ENCODE data around the gene SRRM1.

The SRRM1 gene, protein sequence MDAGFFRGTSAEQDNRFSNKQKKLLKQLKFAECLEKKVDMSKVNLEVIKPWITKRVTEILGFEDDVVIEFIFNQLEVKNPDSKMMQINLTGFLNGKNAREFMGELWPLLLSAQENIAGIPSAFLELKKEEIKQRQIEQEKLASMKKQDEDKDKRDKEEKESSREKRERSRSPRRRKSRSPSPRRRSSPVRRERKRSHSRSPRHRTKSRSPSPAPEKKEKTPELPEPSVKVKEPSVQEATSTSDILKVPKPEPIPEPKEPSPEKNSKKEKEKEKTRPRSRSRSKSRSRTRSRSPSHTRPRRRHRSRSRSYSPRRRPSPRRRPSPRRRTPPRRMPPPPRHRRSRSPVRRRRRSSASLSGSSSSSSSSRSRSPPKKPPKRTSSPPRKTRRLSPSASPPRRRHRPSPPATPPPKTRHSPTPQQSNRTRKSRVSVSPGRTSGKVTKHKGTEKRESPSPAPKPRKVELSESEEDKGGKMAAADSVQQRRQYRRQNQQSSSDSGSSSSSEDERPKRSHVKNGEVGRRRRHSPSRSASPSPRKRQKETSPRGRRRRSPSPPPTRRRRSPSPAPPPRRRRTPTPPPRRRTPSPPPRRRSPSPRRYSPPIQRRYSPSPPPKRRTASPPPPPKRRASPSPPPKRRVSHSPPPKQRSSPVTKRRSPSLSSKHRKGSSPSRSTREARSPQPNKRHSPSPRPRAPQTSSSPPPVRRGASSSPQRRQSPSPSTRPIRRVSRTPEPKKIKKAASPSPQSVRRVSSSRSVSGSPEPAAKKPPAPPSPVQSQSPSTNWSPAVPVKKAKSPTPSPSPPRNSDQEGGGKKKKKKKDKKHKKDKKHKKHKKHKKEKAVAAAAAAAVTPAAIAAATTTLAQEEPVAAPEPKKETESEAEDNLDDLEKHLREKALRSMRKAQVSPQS

DNA sequence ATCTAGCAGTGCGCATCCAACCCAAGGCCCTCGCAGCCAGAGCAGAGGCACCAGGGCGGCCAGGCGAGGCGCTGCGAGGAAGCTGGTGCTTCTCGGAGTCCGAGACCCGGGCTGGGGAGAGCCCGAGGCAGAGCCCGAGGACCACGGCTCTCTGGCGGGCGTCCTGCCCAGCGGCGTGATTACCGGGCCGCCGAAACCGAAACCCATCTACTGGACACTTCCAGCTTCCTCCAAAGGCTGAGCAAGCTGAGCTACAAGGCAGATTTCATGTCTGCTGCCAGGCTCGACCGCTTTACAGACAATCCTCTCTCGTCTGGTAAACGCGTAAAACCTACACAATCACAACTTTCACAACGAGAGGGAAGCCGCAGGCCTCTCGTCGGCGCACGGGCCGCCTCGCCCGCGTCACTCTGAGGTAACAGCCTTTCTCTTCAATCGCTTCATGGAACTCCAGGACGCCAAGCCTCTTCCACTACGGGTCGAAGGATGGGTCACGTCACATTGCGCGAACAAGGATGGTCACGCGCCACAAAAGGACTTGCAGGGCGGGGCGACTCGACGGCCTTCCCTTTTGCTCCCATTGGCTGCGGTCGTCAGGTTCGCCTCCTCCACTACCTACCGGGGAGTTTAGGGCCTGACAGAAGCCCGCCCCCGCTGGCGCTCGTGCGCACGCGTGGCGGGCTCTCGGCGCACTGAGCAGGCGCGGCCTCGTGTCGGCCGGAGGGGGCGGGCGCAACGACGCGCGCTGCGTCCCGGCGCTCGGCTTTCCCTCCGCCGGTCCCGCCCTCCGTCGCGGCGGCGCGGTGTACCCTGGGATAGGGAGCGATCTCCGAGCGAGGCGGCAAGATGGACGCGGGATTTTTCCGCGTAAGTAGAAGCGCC is at the start of gene SRRM1:
Gene SRRM1 (plus strand): TSS at position 822 of the 882 bp plus-strand sequence. CDS start 25 bp downstream, at position 847.
- DNase-seq (peak; percentile 97), ATAC-seq (peak; percentile 93)

DNA sequence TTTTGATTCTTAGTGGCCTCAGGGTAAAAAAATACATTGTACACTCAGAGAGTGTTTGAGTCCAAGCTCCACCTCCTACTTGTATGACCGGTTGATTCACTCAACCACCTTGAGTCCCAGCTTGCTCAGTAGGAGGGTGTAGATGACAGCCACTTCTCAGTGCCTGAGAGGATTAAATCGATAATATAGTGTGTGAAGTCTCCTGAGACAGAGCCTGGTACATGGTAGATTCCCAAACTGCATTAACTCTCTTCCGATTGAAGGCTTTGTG is 48.8 kb upstream of the SRRM1 start:
- DNase-seq (no peak), ATAC-seq (no peak)

DNA sequence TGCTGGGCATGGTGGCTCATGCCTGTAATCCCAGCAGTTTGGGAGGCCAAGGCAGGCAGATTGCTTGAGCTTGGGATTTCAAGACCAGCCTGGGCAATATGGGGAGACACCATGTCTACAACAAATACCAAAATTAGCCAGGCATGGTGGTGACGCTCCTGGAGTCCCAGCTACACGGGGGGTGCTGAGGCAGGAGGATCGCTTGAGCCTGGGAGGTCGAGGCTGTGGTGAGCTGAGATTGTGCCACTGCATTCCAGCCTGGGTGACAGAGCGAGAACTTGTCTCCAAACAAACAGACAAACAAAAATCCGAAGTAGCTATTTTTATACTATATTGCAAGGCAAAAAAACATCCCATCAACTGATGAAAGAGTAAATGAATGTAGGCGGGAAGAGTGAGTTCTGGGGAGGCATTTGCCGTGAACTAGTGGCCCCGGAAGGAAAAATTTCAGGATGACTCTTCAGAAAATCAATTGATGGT is 46.7 kb upstream of the SRRM1 start:
- ATAC-seq (no peak), DNase-seq (no peak)

DNA sequence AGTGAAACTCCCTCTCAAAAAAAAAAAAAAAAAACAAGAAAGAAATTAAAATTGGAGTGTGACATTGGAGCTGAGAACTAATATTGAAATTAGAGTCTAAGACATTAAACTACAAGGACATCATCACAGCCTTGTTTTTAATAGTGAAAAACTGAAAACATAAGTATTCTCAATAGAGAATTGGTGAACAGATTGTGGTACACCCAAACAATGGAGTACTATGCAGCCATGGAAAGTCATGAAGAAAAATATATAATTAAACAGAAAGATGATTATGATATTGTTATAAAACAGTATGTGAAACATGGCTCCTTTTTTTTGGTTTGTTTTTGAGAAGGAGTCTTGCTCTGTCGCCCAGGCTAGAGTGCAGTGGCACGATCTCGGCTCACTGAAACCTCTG is 43.8 kb upstream of the SRRM1 start:
- DNase-seq = no peak
- no peak for ATAC-seq

DNA sequence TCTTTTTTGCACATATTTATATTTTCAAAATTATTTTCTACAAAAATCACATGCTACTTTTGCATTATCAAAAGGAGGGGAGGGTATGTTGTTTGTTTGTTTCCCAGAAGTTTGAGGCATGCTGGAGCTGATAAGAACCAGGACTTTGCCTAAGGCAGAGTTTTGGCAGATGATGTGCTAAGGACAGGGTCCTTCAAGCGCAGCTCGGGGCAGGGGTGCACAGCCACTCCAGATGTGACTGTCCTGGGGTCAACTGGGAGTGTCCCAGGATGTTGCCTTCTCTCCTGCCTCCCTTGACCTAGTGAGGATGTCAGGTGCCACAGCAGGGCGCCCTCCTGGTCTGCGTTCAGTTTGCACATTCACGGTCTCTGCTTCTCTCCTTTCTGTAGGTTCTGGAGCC is 42.6 kb upstream of the SRRM1 start:
- ATAC-seq = no peak
- DNase-seq = no peak

DNA sequence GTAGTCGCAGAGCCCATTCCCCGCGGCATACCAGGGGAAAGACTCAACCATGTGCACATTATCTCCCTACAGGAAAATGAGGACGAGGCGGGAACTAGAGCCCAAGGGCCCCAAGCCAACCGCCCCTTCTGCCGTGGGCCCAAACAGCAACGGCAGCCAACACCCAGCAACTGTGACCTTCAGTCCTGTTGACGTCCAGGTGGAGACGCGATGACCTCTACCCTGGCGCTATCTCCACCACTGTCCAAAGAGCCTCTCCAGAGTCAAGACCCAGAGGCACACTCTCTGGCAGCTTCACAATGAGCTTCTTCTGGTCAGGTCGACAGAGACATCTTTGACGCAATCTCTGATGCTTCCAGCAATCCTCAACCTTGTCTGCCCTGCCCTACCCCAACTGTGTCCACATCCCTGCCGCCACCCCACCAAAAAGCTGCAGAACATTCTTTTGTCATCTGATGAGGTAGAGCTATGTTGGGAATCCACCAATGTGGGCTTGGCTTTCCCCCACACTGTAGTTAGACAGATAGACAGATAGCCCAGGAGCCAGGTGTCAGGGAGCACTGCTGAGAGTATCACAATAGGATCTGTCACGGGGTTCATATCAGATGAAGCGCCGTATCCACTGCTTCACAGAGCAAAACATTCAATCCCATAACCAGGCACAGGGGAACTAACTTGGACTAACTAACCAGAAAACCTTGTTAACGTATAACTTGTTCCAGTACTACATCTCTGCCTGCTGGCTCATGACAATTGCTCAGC is 37.4 kb upstream of the SRRM1 start:
- DNase-seq = no peak
- ATAC-seq = no peak

DNA sequence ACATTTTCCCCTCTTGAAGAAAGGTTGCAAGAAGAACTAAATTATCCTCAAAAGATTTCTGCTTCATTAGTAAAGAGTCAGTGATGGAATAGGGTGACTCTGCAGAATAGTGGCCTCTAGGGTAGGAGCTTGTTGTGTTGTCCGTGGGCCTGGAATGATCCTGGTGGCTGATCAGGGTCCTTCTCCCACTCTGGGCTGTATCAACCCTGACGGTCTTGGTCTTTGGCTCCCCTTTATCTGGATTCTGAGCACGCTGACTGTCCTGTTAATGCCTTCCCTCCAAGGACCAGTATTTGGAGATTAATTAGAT is 36.9 kb upstream of the SRRM1 start:
- no peak for DNase-seq
- no peak for ATAC-seq

DNA sequence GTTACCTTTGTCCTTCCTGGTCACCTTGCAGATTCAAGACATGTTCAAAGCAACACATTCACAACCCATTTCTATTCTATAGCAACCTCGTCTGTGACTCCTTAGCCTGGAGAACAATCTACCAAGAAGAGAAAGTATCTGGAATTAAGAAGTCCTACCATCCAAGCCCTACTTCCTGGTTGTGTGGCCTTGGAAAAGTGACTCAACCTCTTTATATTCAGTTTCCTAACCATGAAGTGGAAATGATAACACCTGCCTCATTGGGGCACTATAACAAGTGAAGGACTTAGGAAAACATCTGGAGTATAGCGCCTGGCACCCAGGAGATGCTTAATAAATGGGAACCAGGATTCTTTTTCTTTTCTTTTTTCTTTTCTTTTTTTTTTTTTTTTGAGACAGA is 36.5 kb upstream of the SRRM1 start:
- ATAC-seq (no peak), DNase-seq (no peak)

DNA sequence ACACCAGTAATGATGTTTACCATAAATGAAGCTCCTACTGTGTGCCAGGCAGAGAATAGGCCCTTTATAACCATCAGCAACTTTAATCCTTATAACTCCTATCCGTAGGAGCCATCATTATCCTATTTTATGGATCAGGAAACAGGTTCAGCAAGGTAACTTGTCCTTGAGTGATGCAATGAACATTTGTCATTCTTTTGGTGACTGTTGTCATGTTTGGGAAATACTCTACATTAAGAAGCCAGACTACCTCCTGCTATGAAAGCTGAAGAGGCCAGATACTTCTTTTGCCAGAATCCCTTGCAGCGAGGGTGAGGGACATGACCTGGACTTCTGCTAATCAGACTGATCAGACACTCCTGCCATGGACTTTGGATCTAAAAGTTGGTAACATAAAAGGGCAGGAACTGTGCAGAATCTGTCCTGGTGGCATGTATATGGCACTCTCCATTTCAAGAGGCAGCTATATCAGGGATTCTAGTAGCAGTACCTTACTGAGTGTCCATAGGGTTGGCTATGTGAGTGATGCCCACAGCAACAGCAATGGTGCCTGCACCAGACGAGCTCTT is 33.1 kb upstream of the SRRM1 start:
- DNase-seq (no peak), ATAC-seq (no peak)

DNA sequence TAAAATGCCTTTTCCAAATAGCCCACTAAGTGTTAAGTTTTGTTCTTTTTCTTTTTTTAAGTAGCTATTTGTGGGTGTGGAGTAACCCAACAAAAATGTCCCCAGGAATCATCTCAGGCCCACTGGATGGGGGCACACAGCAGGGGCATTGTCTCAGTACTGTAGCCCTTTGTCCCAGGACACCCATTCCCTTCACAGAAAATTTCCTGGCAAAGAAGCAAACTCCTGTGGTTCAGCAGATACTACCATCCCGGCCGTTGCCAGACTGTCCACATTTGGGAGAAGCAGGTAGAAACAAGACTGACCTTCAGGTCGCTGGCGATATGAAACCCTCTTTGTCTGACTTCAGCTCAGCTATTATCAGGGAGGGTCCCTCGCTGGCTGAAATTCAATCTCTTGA is 23.7 kb upstream of the SRRM1 start:
- no peak for ATAC-seq
- no peak for DNase-seq

DNA sequence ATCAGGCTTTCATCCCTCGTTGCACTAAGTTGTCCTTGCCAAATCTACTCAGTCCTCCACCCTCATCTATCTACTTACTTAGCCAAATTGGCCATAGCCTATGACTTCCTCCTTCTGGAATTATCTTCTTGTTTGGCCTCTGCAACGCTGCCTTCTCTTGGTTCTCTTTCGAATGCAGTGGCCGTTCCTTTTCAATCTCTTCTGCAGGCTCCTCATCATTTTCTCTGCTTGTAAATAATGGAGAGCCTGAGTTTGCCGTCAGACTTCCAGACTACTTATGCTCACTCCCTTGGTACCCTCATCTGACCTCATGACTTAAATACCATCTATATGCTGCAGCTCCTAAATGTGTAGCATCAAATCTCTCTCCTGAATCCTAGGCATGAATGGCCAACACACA is 22.4 kb upstream of the SRRM1 start:
- no peak for ATAC-seq
- DNase-seq = no peak

DNA sequence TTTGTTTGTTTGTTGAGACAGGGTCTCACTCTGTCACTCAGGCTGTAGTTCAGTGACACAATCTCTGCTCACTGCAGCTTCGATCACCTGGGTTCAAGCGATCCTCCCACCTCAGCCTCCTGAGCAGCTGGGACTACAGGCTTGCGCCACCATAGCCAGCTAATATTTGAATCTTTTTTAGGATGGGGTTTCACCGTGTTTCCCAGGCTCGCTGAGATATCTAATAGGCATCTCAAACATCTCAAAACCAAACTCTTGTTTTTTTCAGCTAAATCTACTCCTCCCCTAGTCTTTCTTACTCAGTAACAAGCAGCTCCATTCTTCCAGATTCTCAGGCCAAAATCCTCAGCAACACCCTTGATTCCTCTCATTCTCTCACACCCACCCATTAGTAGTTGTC is 22.0 kb upstream of the SRRM1 start:
- DNase-seq = no peak
- no peak for ATAC-seq

DNA sequence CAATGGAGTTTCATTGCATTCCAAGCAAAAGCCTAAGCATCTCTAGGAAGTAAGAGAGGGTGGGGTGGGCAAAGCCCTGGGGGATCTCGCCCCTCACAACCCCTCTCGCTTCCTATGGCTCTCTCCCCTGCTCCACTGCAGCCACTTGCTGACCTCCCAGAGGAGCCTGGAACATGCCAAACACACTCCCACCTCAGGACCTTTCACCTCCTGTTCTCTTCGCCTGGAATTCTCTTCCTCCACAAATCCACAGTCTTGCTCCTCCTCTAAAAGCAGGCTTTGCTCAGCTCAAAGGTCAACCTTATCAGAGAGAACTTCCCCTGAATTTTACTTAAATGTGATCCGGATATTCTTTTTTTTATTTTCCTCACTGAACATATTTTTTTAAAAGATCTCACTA is 20.9 kb upstream of the SRRM1 start:
- ATAC-seq = no peak
- no peak for DNase-seq

DNA sequence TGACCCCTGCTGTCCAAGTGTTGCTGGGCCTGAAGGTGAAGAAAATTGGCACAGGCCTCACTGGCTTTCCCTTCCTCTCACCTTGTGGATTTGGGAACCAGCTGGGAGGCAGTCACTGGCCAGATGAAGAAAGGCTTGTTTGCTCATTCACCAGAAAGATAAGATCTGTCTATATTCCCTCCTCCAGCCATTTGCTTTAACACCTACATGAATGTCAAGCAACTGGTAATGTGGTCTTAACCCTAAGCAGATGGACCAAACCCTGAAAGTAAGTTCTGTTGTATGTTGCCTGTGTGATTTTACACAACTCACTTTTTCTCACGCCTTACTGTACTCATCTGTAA is 10.3 kb upstream of the SRRM1 start:
- DNase-seq (no peak), ATAC-seq (no peak)

DNA sequence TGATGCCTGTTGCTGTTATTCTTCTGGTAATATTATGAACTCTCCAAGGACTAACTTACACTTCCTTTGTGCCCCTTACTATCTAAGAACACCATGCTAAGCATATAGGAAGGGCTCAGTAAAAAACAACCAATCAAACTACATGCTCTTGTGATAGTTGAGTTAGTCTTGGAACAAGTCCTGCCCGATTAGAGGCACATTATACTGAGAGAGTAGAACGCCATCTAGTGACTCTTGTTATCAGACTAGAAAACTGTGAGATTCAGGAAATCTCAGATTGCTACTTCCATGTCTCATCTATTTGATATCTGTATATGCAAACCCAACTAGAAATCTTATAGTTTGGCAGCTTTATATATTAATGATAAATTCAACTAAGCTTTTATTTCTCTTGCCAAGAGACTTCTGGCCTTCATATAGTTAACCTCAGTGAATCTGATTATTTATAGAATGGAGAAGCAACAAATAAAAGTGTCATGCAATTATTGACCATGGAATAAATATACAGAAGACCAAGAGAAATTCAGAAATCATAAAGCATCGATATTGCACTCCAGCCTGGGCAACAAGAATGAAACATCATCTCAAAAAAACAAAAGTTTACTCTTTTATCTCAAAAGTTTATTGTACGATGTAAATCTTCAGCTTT is 7.8 kb upstream of the SRRM1 start:
- DNase-seq = no peak

DNA sequence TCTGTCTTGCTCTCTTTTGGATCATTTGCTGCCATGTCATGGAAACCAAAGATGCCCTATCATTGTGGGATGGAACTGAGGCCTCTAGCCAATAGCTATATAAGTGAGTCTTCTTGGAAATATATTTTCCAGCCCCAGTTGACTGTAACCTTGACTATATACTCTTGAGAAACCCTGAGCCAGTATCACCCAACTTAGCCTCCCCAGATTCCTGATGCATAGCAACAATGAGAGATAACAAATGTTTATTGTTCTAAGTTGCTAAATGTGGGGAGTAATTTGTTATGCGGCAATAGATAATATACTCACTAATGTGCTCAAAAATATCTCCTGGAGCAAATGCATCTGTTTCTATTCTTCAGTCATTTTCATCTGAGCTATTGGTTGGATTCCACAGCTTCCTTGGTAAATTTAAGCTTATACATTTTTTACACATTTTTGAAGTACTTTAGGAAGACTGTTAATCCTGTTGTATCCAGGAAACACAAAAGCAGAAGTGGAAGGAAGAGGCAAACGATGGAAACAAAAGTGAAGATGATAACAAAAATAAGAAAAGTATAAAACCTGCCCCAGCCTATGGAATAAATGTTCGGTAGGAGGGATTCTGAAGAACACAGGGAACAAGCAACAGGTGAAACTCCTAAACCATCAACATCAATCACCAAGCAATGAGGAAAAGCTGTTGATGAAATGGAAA is 6.3 kb upstream of the SRRM1 start:
- no peak for ATAC-seq
- no peak for DNase-seq

More for the DNA sequence above, 7.8 kb upstream of the SRRM1 start:
- peak; percentile 87 for ATAC-seq

DNA sequence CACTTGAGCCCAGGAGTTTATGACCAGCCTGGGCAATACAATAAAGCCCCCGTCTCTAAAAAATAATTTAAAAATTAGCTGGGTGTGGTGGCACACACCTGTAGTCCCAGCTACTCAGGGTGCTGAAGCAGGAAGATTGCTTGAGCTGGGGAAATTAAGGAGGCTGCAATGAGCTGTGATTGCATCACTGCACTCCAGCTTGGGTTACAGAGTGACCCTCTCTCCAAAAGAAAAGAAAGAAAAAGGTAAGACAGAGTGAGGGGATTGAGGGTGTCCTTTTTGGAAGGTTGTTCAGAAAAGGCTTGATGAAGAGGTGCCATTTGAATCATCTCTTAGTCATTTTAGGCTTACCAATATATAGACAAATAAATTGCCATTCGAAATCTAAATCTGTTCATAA is 4.0 kb upstream of the SRRM1 start:
- ATAC-seq (no peak), DNase-seq (no peak)

DNA sequence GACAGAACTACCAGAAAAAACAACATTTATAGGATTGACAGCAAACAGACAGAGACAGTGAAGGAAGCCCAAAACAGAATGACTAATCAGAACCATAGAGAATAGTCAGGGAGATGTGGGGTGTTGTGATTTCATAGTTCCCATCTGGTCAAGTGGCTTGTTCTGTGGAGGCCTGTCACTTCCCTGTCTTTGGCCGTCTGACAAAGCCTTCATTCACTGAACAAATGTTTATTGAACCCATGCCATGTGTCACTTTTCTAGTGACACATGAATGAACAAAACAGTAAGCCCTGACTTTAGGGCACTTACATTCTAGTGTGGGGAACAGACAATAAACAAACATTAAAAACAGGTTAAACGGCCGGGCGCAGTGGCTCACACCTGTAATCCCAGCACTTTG is 3.2 kb upstream of the SRRM1 start:
- no peak for DNase-seq
- no peak for ATAC-seq

DNA sequence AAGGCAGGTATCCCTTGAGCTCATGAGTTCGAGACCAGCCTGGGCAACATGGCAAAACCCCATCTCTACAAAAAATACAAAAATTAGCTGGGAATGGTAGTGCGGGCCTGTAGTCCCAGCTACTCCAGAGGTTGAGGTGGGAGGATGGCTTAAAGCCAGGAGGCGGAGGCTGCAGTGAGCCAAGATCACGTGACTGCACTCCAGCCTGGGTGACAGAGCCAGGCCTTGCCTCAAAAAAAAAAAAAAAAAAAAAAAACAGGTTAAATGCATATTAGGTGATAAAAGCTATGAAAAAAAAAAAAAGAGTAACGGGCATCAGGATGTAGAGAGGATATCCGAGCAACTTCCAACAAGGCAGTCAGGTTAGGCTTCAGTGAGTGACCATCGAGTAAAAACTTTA is 2.8 kb upstream of the SRRM1 start:
- no peak for DNase-seq
- ATAC-seq = no peak

DNA sequence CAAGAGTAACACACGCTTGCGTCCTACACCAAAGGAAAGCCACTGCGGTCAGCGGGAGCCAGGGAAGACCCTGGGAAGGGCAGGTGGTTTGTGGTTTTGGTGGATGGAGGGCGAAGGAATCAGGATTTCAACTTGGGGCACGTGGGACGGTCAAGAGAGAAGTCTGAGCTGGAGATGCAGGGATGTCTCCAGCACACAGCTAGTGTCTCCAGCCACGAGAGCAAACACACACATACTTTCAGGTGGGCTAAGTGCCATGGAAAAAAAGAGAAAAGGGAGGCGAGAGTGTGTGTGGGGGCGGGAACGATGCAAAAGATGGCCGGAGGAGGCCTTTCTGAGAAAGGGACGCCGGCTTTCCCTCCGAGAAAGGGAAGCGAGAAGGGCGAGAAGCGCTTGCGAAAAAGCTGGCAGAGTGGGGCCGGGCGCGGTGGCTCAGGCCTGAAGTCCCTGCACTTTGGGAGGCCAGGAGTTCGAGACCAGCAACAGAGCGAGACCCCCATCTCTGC is 1.4 kb upstream of the SRRM1 start:
- DNase-seq = peak; percentile 63
- ATAC-seq = no peak

Data from stimulated activated naive CD8-positive, alpha-beta T cell treated with anti-CD3 and anti-CD28 coated beads, Interleukin-15, Interleukin-2, amounts not matched to agents 100 U/mL and 50 U/mL, for 24 hours (primary cell).